GM21390 (cell line): ENCODE results near the gene PABPC1L.

Source experiments
- ATAC-seq: cut with Tn5 transposase; IDR thresholded peaks from one replicate; pipeline ENCODE4 v1.9.1; 2021; ENCODE audit not compliant: unreplicated experiment

Gene PABPC1L

GRCh38 chr20:44966030-44966961 lies 56.4 kb downstream of the PABPC1L start, which contains the start of gene STK4:
Gene STK4 (plus strand): TSS chr20:44966512. CDS start chr20:44966569, 57 bp downstream.
- ATAC-seq, result peak; percentile 68

DNA sequence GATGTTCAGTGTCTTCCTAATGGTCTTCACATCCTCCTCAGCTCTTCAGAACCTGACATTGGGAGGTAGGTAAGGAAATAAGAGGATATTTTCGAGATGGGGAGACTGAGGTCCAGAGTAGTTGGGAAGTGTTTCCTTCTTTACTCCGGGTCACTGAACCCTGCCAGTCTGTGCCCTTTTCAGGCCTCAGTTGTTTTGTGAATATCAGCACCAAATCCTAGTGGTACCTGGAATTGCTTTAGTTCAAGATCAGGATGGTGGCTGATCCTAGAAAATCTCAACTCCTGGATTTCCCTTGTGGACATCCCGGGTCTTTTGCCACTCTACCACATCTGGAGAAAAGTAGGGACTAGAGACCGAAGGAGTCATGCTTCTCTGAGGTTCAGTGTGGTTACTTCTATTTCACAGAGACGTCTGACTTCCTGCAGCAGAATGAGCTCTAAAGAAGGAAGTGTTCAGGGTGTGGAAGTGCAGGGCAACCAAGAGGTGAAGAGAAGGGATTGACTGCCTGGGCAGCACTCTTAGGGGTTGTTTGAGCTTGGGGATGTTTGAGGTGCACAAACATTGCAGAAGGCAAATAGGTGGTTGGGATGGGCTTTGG lies 57.4 kb downstream of the PABPC1L start:
- no peak for ATAC-seq

DNA sequence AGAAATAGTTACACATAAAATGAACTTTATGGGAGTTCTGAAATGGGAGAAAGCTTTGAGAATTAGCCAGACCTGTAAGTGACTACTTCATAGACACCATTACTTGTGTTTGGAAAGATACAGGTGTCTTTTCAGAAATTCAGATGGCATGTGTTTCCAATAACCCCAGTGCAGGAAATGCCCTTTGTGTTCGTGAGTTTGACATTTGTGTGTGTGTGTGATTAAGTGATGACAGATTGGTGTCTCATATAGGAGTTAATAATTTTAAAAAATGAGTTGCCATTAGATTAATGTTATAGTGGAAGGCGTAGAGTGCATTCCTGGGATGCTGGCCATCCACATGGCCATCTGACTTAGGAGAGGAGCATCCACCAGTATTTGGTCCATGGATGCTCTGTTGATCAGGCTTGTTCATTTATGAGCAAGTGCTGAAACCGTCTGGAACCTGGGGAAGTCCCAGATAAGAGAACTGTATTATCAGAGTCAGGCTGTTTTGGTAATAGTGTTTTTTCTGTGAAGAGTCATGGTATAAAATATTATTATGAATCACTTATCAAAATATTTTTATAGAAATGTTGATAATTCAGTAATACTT lies 59.5 kb downstream of the PABPC1L start:
- ATAC-seq, result no peak

DNA sequence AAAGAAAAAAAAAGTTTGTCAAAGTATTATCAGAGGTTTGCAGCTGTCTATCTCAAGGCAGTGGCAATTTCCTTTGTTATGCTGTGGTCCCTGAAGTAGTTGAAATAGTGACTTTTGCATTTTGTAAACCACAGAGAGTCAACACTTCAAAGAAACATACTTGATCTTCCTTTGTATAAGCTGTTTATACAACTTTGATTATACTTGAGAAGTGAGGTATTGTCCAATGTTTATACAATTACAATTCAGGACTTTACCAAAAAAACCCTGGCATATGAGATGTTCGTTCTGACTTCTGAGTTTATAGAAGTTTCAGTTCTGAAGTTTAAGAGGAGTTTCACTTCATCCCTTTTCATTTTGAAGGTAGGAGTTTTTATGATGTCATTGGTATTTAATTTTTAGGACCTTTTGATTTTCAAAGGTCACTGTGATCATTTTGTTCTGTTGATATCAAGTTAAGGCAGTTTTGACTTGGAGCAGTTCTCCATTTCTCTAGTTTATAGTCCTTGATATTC lies 60.4 kb downstream of the PABPC1L start:
- ATAC-seq, result no peak

DNA sequence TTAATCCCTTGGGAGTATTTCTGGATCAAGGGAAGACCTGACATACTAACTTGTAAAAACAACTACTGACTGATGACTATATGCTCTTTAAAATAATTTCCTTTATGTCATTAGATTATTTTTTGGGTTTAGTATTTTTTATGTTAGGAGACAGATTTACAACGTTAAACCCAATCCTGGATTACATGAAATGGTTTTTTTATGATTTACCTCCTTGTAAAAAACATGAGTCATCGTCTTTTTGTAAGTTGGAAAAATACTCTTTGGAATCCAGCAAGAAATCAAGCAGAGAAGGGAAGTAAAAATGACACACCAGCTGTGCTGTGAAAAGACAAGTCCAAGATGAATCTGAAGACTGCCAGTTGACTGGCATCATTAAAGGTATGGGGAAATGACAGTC lies 63.2 kb downstream of the PABPC1L start:
- no peak for ATAC-seq

- no peak for ATAC-seq
Measured at GRCh38 chr20:44976698-44977097, 66.8 kb downstream of the PABPC1L start.

DNA sequence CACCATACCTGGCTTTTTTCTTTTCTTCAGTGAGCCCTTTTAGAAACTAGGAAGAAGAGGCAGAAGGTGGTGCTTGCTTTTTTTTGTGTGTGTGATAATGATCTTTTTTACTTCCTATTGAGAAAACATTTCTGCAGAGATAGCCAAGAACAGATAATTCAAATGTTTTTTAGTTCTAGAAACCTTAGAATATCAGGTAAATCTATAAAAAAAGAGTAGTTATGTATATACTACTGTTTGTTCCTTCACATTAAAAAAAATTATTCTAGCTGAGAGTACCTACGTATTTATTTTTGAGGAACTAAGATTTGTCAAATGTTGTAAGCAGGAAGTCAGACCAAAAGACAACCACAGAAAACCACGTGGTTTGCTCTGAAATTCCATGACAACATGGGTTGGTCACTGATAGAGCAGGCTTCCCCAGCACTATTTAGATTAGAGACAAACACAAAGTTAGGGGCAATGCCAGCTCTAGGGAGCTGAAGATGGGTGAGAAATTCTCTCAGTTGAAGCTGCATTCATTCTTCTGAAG lies 69.3 kb downstream of the PABPC1L start:
- ATAC-seq, result peak; percentile 81

- no peak for ATAC-seq
Measured at GRCh38 chr20:44981736-44982406, 72.0 kb downstream of the PABPC1L start.

DNA sequence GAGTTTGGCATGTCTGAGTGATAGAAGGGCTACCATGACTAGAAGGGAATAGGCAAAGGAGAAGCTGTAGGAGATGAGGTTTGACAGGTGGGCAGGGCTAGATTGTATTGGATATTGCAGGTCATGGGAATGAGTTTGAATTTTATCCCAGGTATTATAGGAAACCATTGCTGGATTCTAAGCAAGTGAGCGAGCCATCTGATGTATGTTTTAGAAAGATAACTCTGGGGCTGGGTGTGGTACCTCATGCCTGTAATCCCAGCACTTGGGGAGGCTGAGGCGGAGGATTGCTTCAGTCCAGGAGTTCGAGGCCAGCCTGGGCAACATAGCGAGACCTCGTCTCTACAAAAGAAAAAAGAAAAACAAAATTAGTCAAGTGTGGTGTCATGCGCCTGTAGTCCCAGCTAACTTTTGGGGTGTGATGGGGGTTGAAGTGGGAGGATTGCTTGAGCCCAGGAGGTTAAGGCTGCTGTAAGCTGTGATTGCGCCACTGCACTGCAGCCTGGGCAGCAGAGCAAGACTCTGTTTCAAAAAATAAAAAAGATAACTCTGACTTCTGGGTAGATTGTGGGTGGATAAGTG lies 73.3 kb downstream of the PABPC1L start:
- ATAC-seq, result no peak

- no peak for ATAC-seq
Measured at GRCh38 chr20:44988631-44989171, 78.8 kb downstream of the PABPC1L start.
